K562 (cell line): Measurements from ENCODE around the gene ASB15. TPM values are rescaled to one million over a fixed set of nuclear protein-coding genes. Genes with fewer than 3 reads are reported as not detected.

ENCODE experiments used
- ATAC-seq: fragments of 200-7000 bp; cut with Tn5 transposase; 3 replicates; pipeline ENCODE4 v1.9.1; 2020; ENCODE audit warnings: moderate library complexity
- BruUV-seq: library from RNA; stranded (reverse); fragments of 400-500 nt; replicated peaks from 2 replicates; lab custom pipeline; 2021; lab: Mats Ljungman, UMichigan
- CTCF ChIA-PET: fragments of 300-600 bp; formaldehyde crosslinking; extraction: SDS; loops from one replicate; lab custom pipeline; 2021; ENCODE audit warnings: low intra/inter-chr PET ratio; lab: Yijun Ruan, JAX
- POLR2A ChIA-PET: fragments of 300-600, 350-650 bp; sonication (Branson Sonifier 250); formaldehyde crosslinking; extraction: SDS; loops from one replicate; lab custom pipeline; 2021; ENCODE audit warnings: antibody characterized with exemption, inconsistent platforms; lab: Yijun Ruan, JAX
- DNase-seq, 4 experiments: peaks; one replicate each; pipeline versions ENCODE4 v3.0.0 to v3.0.0-alpha.2; 2011 to 2018; ENCODE audit warnings: low spot score in 3 of 4, mixed read lengths in 3 of 4; ENCODE audit errors: extremely low read depth in 1 of 4
- FAIRE-seq: peaks from 2 replicates; lab custom pipeline; 2011; peaks lifted over from hg19 to GRCh38; lab: Jason Lieb, UNC
- H2AFZ ChIP-seq: 2 replicates; pipeline ENCODE4 v1.6.0; 2011; ENCODE audit warnings: low read depth, low read length, control low read depth, inconsistent platforms
- H3K27ac ChIP-seq: fragments of 200-600 bp; 3 replicates; pipeline ENCODE4 v1.8.0; 2011; ENCODE audit warnings: low read depth, mild to moderate bottlenecking, control low read depth, inconsistent platforms, low read length, moderate library complexity, mixed read lengths; ENCODE audit errors: extremely low read depth
- H3K27me3 ChIP-seq, 2 experiments: fragments of 300-600 bp in 1 of 2; 2 replicates in 1 of 2; 3 replicates in 1 of 2; pipeline versions ENCODE4 v1.6.0 to v1.8.0; 2011; ENCODE audit warnings: inconsistent platforms in 2 of 2, low read length in 2 of 2, mild to moderate bottlenecking in 1 of 2, mixed read lengths in 1 of 2, moderate library complexity in 1 of 2; ENCODE audit not compliant: control insufficient read depth in 2 of 2, insufficient read depth in 2 of 2
- H3K36me3 ChIP-seq: fragments of 300-600 bp; 3 replicates; pipeline ENCODE4 v1.8.0; 2011; ENCODE audit warnings: mild to moderate bottlenecking, low read length, inconsistent platforms; ENCODE audit not compliant: control insufficient read depth, insufficient read depth
- H3K4me1 ChIP-seq, 2 experiments: fragments of 200-600 bp in 1 of 2; replicated peaks in 1 of 2; 2 replicates in 1 of 2; 3 replicates in 1 of 2; pipeline versions ENCODE4 v1.5.1 to v1.8.0; 2011; ENCODE audit warnings: inconsistent platforms in 2 of 2, low read length in 2 of 2, mild to moderate bottlenecking in 1 of 2, mixed read lengths in 1 of 2, moderate library complexity in 1 of 2; ENCODE audit not compliant: control insufficient read depth in 2 of 2, insufficient read depth in 2 of 2
- H3K4me2 ChIP-seq: 2 replicates; pipeline ENCODE4 v1.6.1; 2011; ENCODE audit warnings: low read length, control low read depth, inconsistent platforms, mixed read lengths; ENCODE audit not compliant: insufficient read depth
- H3K4me3 ChIP-seq: fragments of 200-600 bp; sonication (generic), shearing (Covaris generic); 2 replicates; pipeline ENCODE4 v1.5.1; 2016; ENCODE audit warnings: control low read depth, inconsistent platforms
- H3K79me2 ChIP-seq: fragments of 200-600 bp; 3 replicates; pipeline ENCODE4 v1.8.0; 2011; ENCODE audit warnings: low read length, inconsistent platforms; ENCODE audit not compliant: control insufficient read depth, insufficient read depth
- H3K9ac ChIP-seq, 2 experiments: 2 replicates each; pipeline versions ENCODE4 v1.6.0 to v1.6.1; 2011; ENCODE audit warnings: low read depth in 2 of 2, low read length in 2 of 2, control low read depth in 1 of 2, inconsistent platforms in 1 of 2, mild to moderate bottlenecking in 1 of 2, mixed read lengths in 1 of 2; ENCODE audit not compliant: insufficient read depth in 1 of 2
- H3K9me1 ChIP-seq: one replicate; pipeline ENCODE4 v1.6.0; 2011; ENCODE audit warnings: inconsistent platforms, mild to moderate bottlenecking, low read length, moderate library complexity; ENCODE audit not compliant: control insufficient read depth, insufficient read depth
- H3K9me3 ChIP-seq: replicated peaks from 2 replicates; pipeline ENCODE4 v1.5.1; 2011; ENCODE audit warnings: low read depth, low read length, inconsistent platforms; ENCODE audit not compliant: control insufficient read depth, insufficient read depth
- H4K20me1 ChIP-seq: replicated peaks from 2 replicates; pipeline ENCODE4 v1.6.1; 2011; ENCODE audit warnings: low read length, inconsistent platforms, mixed read lengths; ENCODE audit not compliant: control insufficient read depth, insufficient read depth
- HDAC3 ChIP-seq: fragments of 450-650 bp; IDR thresholded peaks from 2 replicates; pipeline ENCODE4 v1.6.1; 2018; ENCODE audit warnings: borderline replicate concordance, mild to moderate bottlenecking, moderate library complexity; ENCODE audit not compliant: partially characterized antibody
- KDM4B ChIP-seq, 2 experiments: fragments of 450-650 bp in 1 of 2; sonication (generic) in 1 of 2; IDR thresholded peaks; 2 replicates each; pipeline ENCODE4 v1.6.1; 2016 to 2017; ENCODE audit warnings: borderline replicate concordance in 2 of 2, antibody characterized with exemption in 1 of 2, low read depth in 1 of 2, mild to moderate bottlenecking in 1 of 2
- MLLT1 ChIP-seq, 2 experiments: fragments of 450-650 bp; IDR thresholded peaks; 2 replicates each; pipeline ENCODE4 v1.6.1; 2016
- SMARCC2 ChIP-seq: fragments of 450-650 bp; IDR thresholded peaks from 2 replicates; pipeline ENCODE4 v1.6.1; 2017; ENCODE audit warnings: antibody characterized with exemption, moderate library complexity, mild to moderate bottlenecking, low read depth
- TCF3 ChIP-seq: sonication (generic); formaldehyde crosslinking; IDR thresholded peaks from 2 replicates; pipeline ENCODE4 v1.4.0; 2020; ENCODE audit warnings: mild to moderate bottlenecking, missing genetic modification reagents
- XRCC4 ChIP-seq: IDR thresholded peaks from one replicate; pipeline ENCODE4 v1.6.1; 2011; ENCODE audit not compliant: insufficient read depth, insufficient read length; ENCODE audit errors: extremely low read depth
- ZC3H11A ChIP-seq: IDR thresholded peaks from 2 replicates; pipeline ENCODE4 v1.6.1; 2012; ENCODE audit warnings: low read depth, low read length, improper control_type of control experiment
- WGBS: fragments of 100-300 bp; shearing (Covaris generic); methylation state at CpG from one replicate; pipeline ENCODE4 v1.1.6; 2016; ENCODE audit warnings: low coverage, mixed read lengths; ENCODE audit not compliant: insufficient coverage; ENCODE audit errors: missing lambda C conversion rate; 5-methylcytosine and 5-hydroxymethylcytosine counted together
- in situ Hi-C: fragments of 300-500 bp; cut with MboI; formaldehyde crosslinking; loops from 4 replicates; pipeline ENCODE4 v1.15.0; 2018; ENCODE audit warnings: inconsistent platforms, mixed read lengths
- intact Hi-C: fragments of 100-400 bp; cut with micrococcal nuclease; formaldehyde crosslinking; loops from 2 replicates; pipeline ENCODE4 v1.14.2; 2022
- polyA plus RNA-seq, 8 experiments: library from polyadenylated mRNA; depleted of rRNA in 4 of 8; stranded (reverse) in 5 of 8; unstranded in 3 of 8; fragments of >200 nt; fragmentation: Nextera tagmentation in 2 of 8; fragmentation: Illumina TruSeq in 1 of 8; extraction: Ambion mirVana in 2 of 8; extraction: Trizol in 1 of 8; gene quantifications; 2 replicates each; pipeline versions ENCODE4 v1.2.1 to v1.2.3, GENCODE V29; 2011 to 2014; ENCODE audit warnings: inconsistent platforms in 1 of 8, missing spikeins in 1 of 8
- total RNA-seq, 7 experiments: library from RNA; depleted of rRNA in 6 of 7; stranded (reverse); fragments of >200 nt in 6 of 7; fragmentation: Illumina TruSeq in 2 of 7; extraction: Trizol in 2 of 7; gene quantifications; 2 replicates each; pipeline versions ENCODE4 v1.2.1 to v1.2.3, GENCODE V29; 2011 to 2021; ENCODE audit warnings: low replicate concordance in 1 of 7

The ASB15 gene
- total and polyA plus RNA-seq, 9 of the 15 experiments (the other 6 are each of a cell fraction or from before 2014, with no cell fraction given) = 0.03 to 0.14 (median 0.04) TPM; not detected in 3

GRCh38 chr7:123637878-123638277 is 36.3 kb downstream of the ASB15 start:
- H3K27me3 ChIP-seq = no peaks in the 10 kb centered on the region
- 13% methylated on average over 2 of the region's 2 CpGs for WGBS
- POLR2A ChIA-PET = interaction anchor here (0.6 to 1.1 kb wide), 2 partner anchors 12 to 27 kb away, joined by 3 to 4 read pairs; no protein-coding TSS in a partner anchor
- DNase-seq = no peak
- H3K9me3 ChIP-seq = no peaks in the 10 kb centered on the region
- CTCF ChIA-PET = no interaction called here
- intact Hi-C loops = loop anchor here (5.0 kb wide), 1 partner anchor 1149 kb away; no protein-coding TSS in a partner anchor
- BruUV-seq = no TSS peak
- no peak overlapping the region for H3K4me3 ChIP-seq
- H3K9me1 ChIP-seq = no peaks in the 10 kb centered on the region
- no peaks in the 10 kb centered on the region for H3K4me1 ChIP-seq
- H3K27ac ChIP-seq = no peak overlapping the region
- H3K4me2 ChIP-seq = no peak overlapping the region
- TF ChIP-seq MLLT1 (IDR thresholded peaks at IDR 0.05) (no peak), SMARCC2 (no peak), KDM4B (IDR thresholded peaks at IDR 0.05; ENCODE audit: borderline replicate concordance in 2 of 2, low read depth in 1 of 2) (no peak), ZC3H11A (no peak), HDAC3 (no peak), TCF3 (CRISPR knock-in tag) (no peak), XRCC4 (no peak)
- TF ChIP-seq, all 486 proteins: peak for 0
- Histone ChIP-seq H4K20me1 (no peaks in the 10 kb centered on the region), H3K79me2 (no peaks in the 10 kb centered on the region), H3K9ac (no peak overlapping the region), H3K36me3 (no peaks in the 10 kb centered on the region), H2AFZ (no peak overlapping the region)
- in situ Hi-C loops = no loop called here
- ATAC-seq = no peak
- FAIRE-seq = no peak
